HG02943 (cell line): ENCODE results near the gene SVOPL.
"Not testable (repeated sequence)": the region's sequence is repeated elsewhere in the genome, so short reads cannot be mapped to it uniquely, and the experiment has no call there.

Experiments used
- ATAC-seq: cut with Tn5 transposase; IDR thresholded peaks from one replicate; pipeline ENCODE4 v1.9.1; 2021; ENCODE audit warnings: mild to moderate bottlenecking, low read depth, moderate library complexity; ENCODE audit not compliant: unreplicated experiment

Gene SVOPL

GRCh38 chr7:138701537-138701923 is 368 bp upstream of the SVOPL start:
- ATAC-seq: no peak

GRCh38 chr7:138699661-138700060 is 1.5 kb downstream of the SVOPL start:
- ATAC-seq: no peak

- no peak for ATAC-seq
Measured at GRCh38 chr7:138698281-138698680, 2.9 kb downstream of the SVOPL start.

- no peak for ATAC-seq
Measured at GRCh38 chr7:138697535-138698182, 3.5 kb downstream of the SVOPL start.

GRCh38 chr7:138695776-138696175 is 5.4 kb downstream of the SVOPL start:
- not testable (repeated sequence) for ATAC-seq

GRCh38 chr7:138695106-138695505 is 6.1 kb downstream of the SVOPL start:
- no peak for ATAC-seq

GRCh38 chr7:138691178-138691577 is 10.0 kb downstream of the SVOPL start:
- ATAC-seq: no peak

- no peak for ATAC-seq
Measured at GRCh38 chr7:138690495-138690894, 10.7 kb downstream of the SVOPL start.

GRCh38 chr7:138688037-138688436 is 13.1 kb downstream of the SVOPL start:
- not testable (repeated sequence) for ATAC-seq

- ATAC-seq: no peak
Measured at GRCh38 chr7:138684340-138684739, 16.8 kb downstream of the SVOPL start.

- no peak for ATAC-seq
Measured at GRCh38 chr7:138679793-138680192, 21.4 kb downstream of the SVOPL start.

GRCh38 chr7:138670594-138670993 is 30.6 kb downstream of the SVOPL start:
- ATAC-seq: no peak

GRCh38 chr7:138669364-138669763 is 31.8 kb downstream of the SVOPL start:
- no peak for ATAC-seq

- no peak for ATAC-seq
Measured at GRCh38 chr7:138668946-138669345, 32.2 kb downstream of the SVOPL start.

- no peak for ATAC-seq
Measured at GRCh38 chr7:138668229-138668596, 32.9 kb downstream of the SVOPL start.

GRCh38 chr7:138667535-138668228 is 33.5 kb downstream of the SVOPL start:
- no peak for ATAC-seq

- no peak for ATAC-seq
Measured at GRCh38 chr7:138666385-138666784, 34.8 kb downstream of the SVOPL start.

GRCh38 chr7:138665669-138666140 is 35.5 kb downstream of the SVOPL start:
- ATAC-seq: no peak

- ATAC-seq: no peak
Measured at GRCh38 chr7:138665249-138665648, 35.9 kb downstream of the SVOPL start.

GRCh38 chr7:138663725-138664710 is 37.1 kb downstream of the SVOPL start:
- no peak for ATAC-seq

GRCh38 chr7:138662991-138663320 is 38.2 kb downstream of the SVOPL start:
- no peak for ATAC-seq
